ENCODE data around the gene TMED1. TPM values are rescaled to one million over a fixed set of nuclear protein-coding genes. Genes with fewer than 3 reads are reported as not detected.

Gene TMED1
- total RNA-seq, 3 donors from 2014 or later = 27.2 to 51.2 (median 42.4) TPM

GRCh38 chr19:10866495-10866894 lies 30.5 kb upstream of the TMED1 start:
- Histone ChIP-seq H3K9me3 (no peaks in the 10 kb centered on the region), H3K27me3 (no peaks in the 10 kb centered on the region), H3K27ac (no peak overlapping the region), H3K4me3 (no peak overlapping the region), H3K4me1 (no peaks in the 10 kb centered on the region), H3K36me3 (no peaks in the 10 kb centered on the region)
- intact Hi-C loops (cut with DNase I; ENCODE audit: low total_unique reads) = no loop called here
- DNase-seq (ENCODE audit: low spot score in 2 of 2) = no peak
- no peak for TF ChIP-seq POLR2AphosphoS5 (IDR thresholded peaks at IDR 0.05)
- TF ChIP-seq CTCF (IDR thresholded peaks at IDR 0.05) = no peak
- no peak for TF ChIP-seq POLR2A (IDR thresholded peaks at IDR 0.05)

GRCh38 chr19:10864538-10864899 lies 28.5 kb upstream of the TMED1 start:
- no peaks in the 10 kb centered on the region for H3K36me3 ChIP-seq
- H3K4me3 ChIP-seq = peak overlapping the region in 1 of 3 donors; percentile 6
- H3K9me3 ChIP-seq = no peaks in the 10 kb centered on the region
- TF ChIP-seq CTCF (IDR thresholded peaks at IDR 0.05) (peak; percentile 66 to 87 (median 87)), POLR2A (IDR thresholded peaks at IDR 0.05) (no peak), POLR2AphosphoS5 (IDR thresholded peaks at IDR 0.05) (peak in 1 of 3 donors; percentile 34)
- H3K27ac ChIP-seq = peak overlapping the region; percentile 29 to 79
- intact Hi-C loops (cut with DNase I; ENCODE audit: low total_unique reads) = loop anchor here (5.0 kb wide), 1 partner anchor 147 kb away; the partner anchor contains the start of gene DNM2
- no peaks in the 10 kb centered on the region for H3K27me3 ChIP-seq
- no peaks in the 10 kb centered on the region for H3K4me1 ChIP-seq
- DNase-seq (ENCODE audit: low spot score in 2 of 2) = peak; percentile 64 to 88

GRCh38 chr19:10863107-10863717 lies 27.2 kb upstream of the TMED1 start:
- peak overlapping the region in 1 of 3 donors; percentile 41 for H3K4me3 ChIP-seq
- intact Hi-C loops (cut with DNase I; ENCODE audit: low total_unique reads) = loop anchor here (5.0 kb wide), 1 partner anchor 146 kb away; the partner anchor contains the start of gene DNM2
- H3K9me3 ChIP-seq = no peaks in the 10 kb centered on the region
- H3K4me1 ChIP-seq = no peaks in the 10 kb centered on the region
- no peaks in the 10 kb centered on the region for H3K27me3 ChIP-seq
- DNase-seq (ENCODE audit: low spot score in 2 of 2) = peak; percentile 58 to 76
- H3K27ac ChIP-seq = peak overlapping the region; percentile 60 to 79
- H3K36me3 ChIP-seq = no peaks in the 10 kb centered on the region
- TF ChIP-seq POLR2A (IDR thresholded peaks at IDR 0.05) (no peak), CTCF (IDR thresholded peaks at IDR 0.05) (no peak), POLR2AphosphoS5 (IDR thresholded peaks at IDR 0.05) (no peak)

GRCh38 chr19:10862561-10863106 lies 26.6 kb upstream of the TMED1 start:
- peak overlapping the region in 1 of 3 donors; percentile 41 for H3K4me3 ChIP-seq
- no peaks in the 10 kb centered on the region for H3K4me1 ChIP-seq
- intact Hi-C loops (cut with DNase I; ENCODE audit: low total_unique reads) = loop anchor here (5.0 kb wide), 1 partner anchor 145 kb away; the partner anchor contains the start of gene DNM2
- H3K27ac ChIP-seq = peak overlapping the region; percentile 60 to 79
- no peak for DNase-seq (ENCODE audit: low spot score in 2 of 2)
- H3K36me3 ChIP-seq = no peaks in the 10 kb centered on the region
- no peaks in the 10 kb centered on the region for H3K9me3 ChIP-seq
- H3K27me3 ChIP-seq = no peaks in the 10 kb centered on the region
- no peak for TF ChIP-seq CTCF (IDR thresholded peaks at IDR 0.05)
- no peak for TF ChIP-seq POLR2A (IDR thresholded peaks at IDR 0.05)
- no peak for TF ChIP-seq POLR2AphosphoS5 (IDR thresholded peaks at IDR 0.05)

- Histone ChIP-seq H3K9me3 (no peaks in the 10 kb centered on the region), H3K36me3 (no peaks in the 10 kb centered on the region), H3K27me3 (no peaks in the 10 kb centered on the region), H3K27ac (no peak overlapping the region), H3K4me1 (no peaks in the 10 kb centered on the region), H3K4me3 (no peak overlapping the region)
- no peak for DNase-seq (ENCODE audit: low spot score in 2 of 2)
- TF ChIP-seq POLR2AphosphoS5 (IDR thresholded peaks at IDR 0.05) = no peak
- TF ChIP-seq CTCF (IDR thresholded peaks at IDR 0.05) = peak in 2 of 3 donors; percentile 11 to 17
- intact Hi-C loops (cut with DNase I; ENCODE audit: low total_unique reads) = loop anchor here (5.0 kb wide), 1 partner anchor 144 kb away; the partner anchor contains the start of gene DNM2
Measured at GRCh38 chr19:10861103-10861651, 25.2 kb upstream of the TMED1 start.

Measured in breast epithelium (tissue), 4 donors.